Esophagus mucosa (tissue), 1 donor: Measurements from ENCODE around the gene IGF1. TPM values are rescaled to one million over a fixed set of nuclear protein-coding genes. Genes with fewer than 3 reads are reported as not detected.

Source experiments
- ATAC-seq: fragments of 200-7000 bp; cut with Tn5 transposase; one replicate; pipeline ENCODE4 v1.9.1; 2020
- total RNA-seq: library from RNA; stranded (reverse); gene quantifications from one replicate; pipeline ENCODE4 v1.2.4, GENCODE V29; 2023
- donor health status: DM: yes; HTN: yes; CAD: no.

Gene IGF1
- total RNA-seq, 1 donor from 2014 or later = 1.5 TPM

- ATAC-seq = no peak
Observed at GRCh38 chr12:102426599-102427542, 53.5 kb downstream of the IGF1 start.

- no peak for ATAC-seq
Observed at GRCh38 chr12:102425109-102426039, 55.0 kb downstream of the IGF1 start.

GRCh38 chr12:102423462-102423861 lies 56.9 kb downstream of the IGF1 start:
- no peak for ATAC-seq

GRCh38 chr12:102421802-102422583 lies 58.4 kb downstream of the IGF1 start:
- ATAC-seq = peak; percentile 37

GRCh38 chr12:102419094-102419764 lies 61.1 kb downstream of the IGF1 start:
- ATAC-seq = peak; percentile 8

GRCh38 chr12:102417055-102417454 lies 63.3 kb downstream of the IGF1 start:
- no peak for ATAC-seq

- no peak for ATAC-seq
Observed at GRCh38 chr12:102415515-102415914, 64.8 kb downstream of the IGF1 start.

- ATAC-seq = no peak
Observed at GRCh38 chr12:102413396-102413795, 67.0 kb downstream of the IGF1 start.

- peak; percentile 63 for ATAC-seq
Observed at GRCh38 chr12:102410511-102410910, 69.9 kb downstream of the IGF1 start.

- no peak for ATAC-seq
Observed at GRCh38 chr12:102408487-102409297, 71.7 kb downstream of the IGF1 start.

GRCh38 chr12:102407776-102408486 lies 72.4 kb downstream of the IGF1 start:
- no peak for ATAC-seq

GRCh38 chr12:102406033-102406584 lies 74.3 kb downstream of the IGF1 start:
- peak; percentile 98 for ATAC-seq

GRCh38 chr12:102401087-102401486 lies 79.3 kb downstream of the IGF1 start:
- no peak for ATAC-seq

- ATAC-seq = no peak
Observed at GRCh38 chr12:102399653-102400052, 80.7 kb downstream of the IGF1 start.

GRCh38 chr12:102396276-102396675 lies 84.1 kb downstream of the IGF1 start:
- ATAC-seq = no peak

GRCh38 chr12:102394200-102394599 lies 86.2 kb downstream of the IGF1 start:
- no peak for ATAC-seq

- no peak for ATAC-seq
Observed at GRCh38 chr12:102390068-102390467, 90.3 kb downstream of the IGF1 start.

- no peak for ATAC-seq
Observed at GRCh38 chr12:102388469-102388868, 91.9 kb downstream of the IGF1 start.

GRCh38 chr12:102385343-102385742 lies 95.0 kb downstream of the IGF1 start:
- no peak for ATAC-seq
